ENCODE data around the gene NT5DC1.

Gene NT5DC1

GRCh38 chr6:116291701-116292396 is 191.2 kb downstream of the NT5DC1 start:
- Histone ChIP-seq H3K27ac (no peak overlapping the region), H3K4me3 (ENCODE audit: low read depth in 1 of 2, low read length in 1 of 2) (no peak overlapping the region), H3K9me3 (no peaks in the 10 kb centered on the region), H3K27me3 (no peaks in the 10 kb centered on the region), H3K4me1 (ENCODE audit: control insufficient read depth in 1 of 2, insufficient read depth in 1 of 2, low read depth in 1 of 2, low read length in 1 of 2) (peaks cover under 1 to 3% of the 10 kb centered on the region in 2 experiments), H3K36me3 (no peaks in the 10 kb centered on the region)
- no peak for TF ChIP-seq CTCF (IDR thresholded peaks at IDR 0.05)

DNA sequence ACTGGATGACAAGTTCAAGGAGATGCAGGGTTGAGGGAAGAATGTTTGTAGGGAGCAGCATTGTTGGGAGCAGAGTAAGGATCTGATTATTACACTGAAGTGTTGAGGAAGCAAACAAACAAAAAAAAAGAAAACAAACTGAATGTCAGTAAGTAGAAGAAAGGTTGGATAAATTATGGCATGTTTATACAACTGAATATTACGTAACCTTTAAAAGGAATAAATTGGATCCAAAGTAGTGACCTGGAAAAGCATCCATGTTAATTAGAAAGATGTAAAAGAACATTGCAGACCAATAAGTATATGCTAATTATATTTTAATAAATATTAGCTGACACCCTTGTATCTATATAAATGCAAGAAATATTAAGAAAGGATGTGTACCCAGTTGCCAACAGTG is 191.9 kb downstream of the NT5DC1 start:
- no peaks in the 10 kb centered on the region for H3K4me1 ChIP-seq (ENCODE audit: control insufficient read depth in 1 of 2, insufficient read depth in 1 of 2, low read depth in 1 of 2, low read length in 1 of 2)
- H3K27ac ChIP-seq, result no peak overlapping the region
- TF ChIP-seq CTCF (IDR thresholded peaks at IDR 0.05), result no peak
- H3K4me3 ChIP-seq (ENCODE audit: low read depth in 1 of 2, low read length in 1 of 2), result no peak overlapping the region
- H3K9me3 ChIP-seq, result no peaks in the 10 kb centered on the region
- no peaks in the 10 kb centered on the region for H3K27me3 ChIP-seq
- no peaks in the 10 kb centered on the region for H3K36me3 ChIP-seq

DNA sequence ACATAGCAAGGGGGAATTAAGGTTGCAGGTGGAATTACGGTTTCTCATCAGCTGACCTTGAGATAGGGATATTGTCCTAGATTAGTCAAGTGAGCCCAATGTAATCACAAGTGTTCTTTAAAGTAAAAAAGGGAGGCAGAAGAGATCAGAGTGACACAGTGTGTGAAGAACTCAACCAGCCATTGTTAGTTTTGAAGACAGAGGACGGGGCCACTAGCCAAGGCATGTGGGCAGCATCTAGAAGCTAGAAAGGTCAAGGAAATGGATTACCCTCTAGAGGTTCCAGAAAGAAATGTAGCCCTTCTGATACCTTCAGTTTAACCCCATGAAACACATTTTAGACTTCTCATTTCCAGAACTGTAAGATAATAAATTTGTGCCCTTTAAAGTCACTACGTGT is 197.6 kb downstream of the NT5DC1 start:
- no peaks in the 10 kb centered on the region for H3K36me3 ChIP-seq
- TF ChIP-seq CTCF (IDR thresholded peaks at IDR 0.05), result no peak
- no peak overlapping the region for H3K27ac ChIP-seq
- H3K9me3 ChIP-seq, result no peaks in the 10 kb centered on the region
- no peaks in the 10 kb centered on the region for H3K4me1 ChIP-seq (ENCODE audit: control insufficient read depth in 1 of 2, insufficient read depth in 1 of 2, low read depth in 1 of 2, low read length in 1 of 2)
- no peak overlapping the region for H3K4me3 ChIP-seq (ENCODE audit: low read depth in 1 of 2, low read length in 1 of 2)
- H3K27me3 ChIP-seq, result no peaks in the 10 kb centered on the region

DNA sequence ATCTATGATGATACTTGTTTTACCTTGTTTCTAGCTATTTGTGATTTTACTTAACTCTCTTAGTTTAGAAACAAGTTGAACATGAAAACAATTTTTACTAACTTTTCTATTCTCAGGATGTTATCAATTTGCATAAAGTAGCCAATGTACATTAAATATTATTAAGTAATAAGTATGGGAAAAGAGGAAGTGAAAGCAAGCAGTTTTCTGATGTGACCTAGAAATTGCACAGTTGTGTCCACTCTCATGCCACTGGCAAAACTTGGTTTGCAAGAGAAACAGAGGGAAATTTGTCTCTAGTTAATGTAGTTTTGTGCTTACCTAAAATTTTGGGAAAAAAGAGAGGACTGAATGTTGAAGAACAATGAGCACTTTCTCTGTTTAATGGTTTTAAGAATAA is 198.3 kb downstream of the NT5DC1 start:
- no peak for TF ChIP-seq CTCF (IDR thresholded peaks at IDR 0.05)
- H3K9me3 ChIP-seq, result no peaks in the 10 kb centered on the region
- H3K27ac ChIP-seq, result no peak overlapping the region
- H3K36me3 ChIP-seq, result no peaks in the 10 kb centered on the region
- no peaks in the 10 kb centered on the region for H3K4me1 ChIP-seq (ENCODE audit: control insufficient read depth in 1 of 2, insufficient read depth in 1 of 2, low read depth in 1 of 2, low read length in 1 of 2)
- no peak overlapping the region for H3K4me3 ChIP-seq (ENCODE audit: low read depth in 1 of 2, low read length in 1 of 2)
- no peaks in the 10 kb centered on the region for H3K27me3 ChIP-seq

All from neutrophil (primary cell).